B cell (primary cell): ENCODE measurements around the gene CNTNAP4. TPM values are rescaled to one million over a fixed set of nuclear protein-coding genes. Genes with fewer than 3 reads are reported as not detected.

ENCODE experiments used
- ATAC-seq: fragments of 200-7000 bp; cut with Tn5 transposase; one replicate; pipeline ENCODE4 v1.10.0; 2021; ENCODE audit warnings: low read depth, mild to moderate bottlenecking, moderate number of reproducible peaks, moderate library complexity
- CTCF ChIA-PET: fragments of 350-600 bp; sonication (Branson Sonifier 250); formaldehyde crosslinking; loops from one replicate; lab custom pipeline; 2021; ENCODE audit warnings: antibody characterized with exemption, inconsistent platforms; lab: Charles Lee
- POLR2A ChIA-PET: fragments of 350-600 bp; sonication (Branson Sonifier 250); formaldehyde crosslinking; loops from one replicate; lab custom pipeline; 2021; ENCODE audit warnings: antibody characterized with exemption; lab: Charles Lee
- DNase-seq: peaks from one replicate; pipeline ENCODE4 v3.0.0; 2013
- H2AFZ ChIP-seq: 2 replicates; pipeline ENCODE4 v1.6.1; 2012; ENCODE audit warnings: mild to moderate bottlenecking, low read depth, low read length; ENCODE audit not compliant: insufficient read depth, poor library complexity, severe bottlenecking
- H3K27ac ChIP-seq, 2 donors: 1 replicate in 1 of 2; 2 replicates in 1 of 2; pipeline ENCODE4 v1.5.1; 2012 to 2013; ENCODE audit warnings: low read length in 2 of 2, mild to moderate bottlenecking in 2 of 2, moderate library complexity in 1 of 2
- H3K27me3 ChIP-seq, 4 experiments: fragments of 200-600 bp in 1 of 4; sonication (generic) in 1 of 4; replicated peaks in 1 of 4; 1 replicate in 2 of 4; 2 replicates in 2 of 4; pipeline versions ENCODE4 v1.6.1 to v1.7.0; 2013 to 2016; ENCODE audit warnings: low read length in 3 of 4, mild to moderate bottlenecking in 2 of 4, mixed read lengths in 1 of 4, moderate library complexity in 1 of 4; ENCODE audit not compliant: insufficient read depth in 4 of 4, control insufficient read depth in 3 of 4; ENCODE audit errors: control extremely low read depth in 1 of 4
- H3K36me3 ChIP-seq, 2 experiments: replicated peaks in 1 of 2; 1 replicate in 1 of 2; 2 replicates in 1 of 2; pipeline versions ENCODE4 v1.6.1 to v1.7.1; 2013; ENCODE audit warnings: low read length in 1 of 2; ENCODE audit not compliant: insufficient read depth in 2 of 2, control insufficient read depth in 1 of 2; ENCODE audit errors: control extremely low read depth in 1 of 2, extremely low read depth in 1 of 2
- H3K4me1 ChIP-seq, 2 donors: fragments of 200-600 bp in 1 of 2; sonication (generic) in 1 of 2; 1 replicate in 1 of 2; 2 replicates in 1 of 2; pipeline versions ENCODE4 v1.5.1 to v1.6.1; 2013 to 2017; ENCODE audit warnings: low read length in 2 of 2; ENCODE audit not compliant: control insufficient read depth in 2 of 2, insufficient read depth in 2 of 2
- H3K4me2 ChIP-seq: replicated peaks from 2 replicates; pipeline ENCODE3; 2012; ENCODE audit warnings: mild to moderate bottlenecking, low read depth, low read length; ENCODE audit not compliant: poor library complexity, severe bottlenecking
- H3K4me3 ChIP-seq, 5 experiments: fragments of 200-600 bp in 1 of 5; sonication (generic) in 1 of 5; 1 replicate in 3 of 5; 2 replicates in 2 of 5; pipeline versions ENCODE4 v1.5.1 to v1.7.0; 2011 to 2016; ENCODE audit warnings: low read length in 4 of 5, mild to moderate bottlenecking in 4 of 5, low read depth in 2 of 5, control low read depth in 1 of 5, moderate library complexity in 1 of 5; ENCODE audit not compliant: insufficient read depth in 1 of 5; ENCODE audit errors: control extremely low read depth in 1 of 5, extremely low read depth in 1 of 5
- H3K79me2 ChIP-seq: fragments of 200-600 bp; sonication (generic); one replicate; pipeline ENCODE4 v1.6.0; 2016; ENCODE audit warnings: low read length; ENCODE audit not compliant: control insufficient read depth, insufficient read depth
- H3K9ac ChIP-seq: fragments of 200-600 bp; sonication (generic); 2 replicates; pipeline ENCODE4 v1.6.1; 2017; ENCODE audit warnings: mild to moderate bottlenecking, low read length, moderate library complexity
- H3K9me3 ChIP-seq, 3 donors: one replicate each; pipeline versions ENCODE4 v1.6.1 to v1.7.1; 2013; ENCODE audit warnings: low read length in 2 of 3; ENCODE audit not compliant: control insufficient read depth in 2 of 3, insufficient read depth in 1 of 3; ENCODE audit errors: control extremely low read depth in 1 of 3
- H4K20me1 ChIP-seq: 2 replicates; pipeline ENCODE4 v1.6.0; 2012; ENCODE audit warnings: mild to moderate bottlenecking, low read length; ENCODE audit not compliant: insufficient read depth, control insufficient read depth, poor library complexity, severe bottlenecking
- H3K27ac Mint-ChIP-seq: one replicate; pipeline ENCODE4 v1.8.0; 2021; ENCODE audit warnings: mixed read lengths
- H3K27me3 Mint-ChIP-seq: one replicate; pipeline ENCODE4 v1.8.0; 2021; ENCODE audit warnings: mixed read lengths
- H3K4me1 Mint-ChIP-seq: one replicate; pipeline ENCODE4 v1.8.0; 2021; ENCODE audit warnings: mixed read lengths
- H3K4me3 Mint-ChIP-seq: one replicate; pipeline ENCODE4 v1.8.0; 2021; ENCODE audit warnings: mixed read lengths
- H3K9me3 Mint-ChIP-seq: one replicate; pipeline ENCODE4 v1.8.0; 2022; ENCODE audit warnings: mixed read lengths; ENCODE audit not compliant: insufficient read depth
- CTCF ChIP-seq: fragments of 200-600 bp; IDR thresholded peaks from one replicate; pipeline ENCODE4 v1.8.0; 2022; ENCODE audit warnings: antibody characterized with exemption, mild to moderate bottlenecking
- EZH2 ChIP-seq: IDR thresholded peaks from 2 replicates; pipeline ENCODE4 v1.6.1; 2012; ENCODE audit warnings: borderline replicate concordance, low read depth, mild to moderate bottlenecking, moderate library complexity, low read length; ENCODE audit not compliant: insufficient read depth, poor library complexity, severe bottlenecking
- WGBS: methylation state at CpG from one replicate; pipeline ENCODE4 v1.1.5; 2013; ENCODE audit warnings: missing lambda C conversion rate; ENCODE audit not compliant: insufficient coverage; 5-methylcytosine and 5-hydroxymethylcytosine counted together
- intact Hi-C: fragments of 100-400 bp; cut with micrococcal nuclease; formaldehyde crosslinking; loops from one replicate; pipeline ENCODE4 v1.10.0; 2022
- polyA plus RNA-seq: library from polyadenylated mRNA; depleted of rRNA; stranded (reverse); fragments of >200 nt; gene quantifications from 2 replicates; pipeline ENCODE4 v1.2.3, GENCODE V29; 2012
- total RNA-seq, 2 donors: library from RNA; stranded (reverse); fragments of 120-200 nt in 1 of 2; gene quantifications; 1 replicate in 1 of 2; 2 replicates in 1 of 2; pipeline versions ENCODE4 v1.2.3 to v1.2.4, GENCODE V29; 2013 to 2022

Gene CNTNAP4
- total and polyA plus RNA-seq, 2 donors (not counting 1 experiment from before 2014, with no cell fraction given), result 0.06 TPM; not detected in 1

GRCh38 chr16:76232704-76233103, 44.5 kb upstream of the CNTNAP4 start:
- H3K27me3 ChIP-seq, result no peaks in the 10 kb centered on the region
- H4K20me1 ChIP-seq, result no peaks in the 10 kb centered on the region
- POLR2A ChIA-PET, result no interaction called here
- Mint-ChIP-seq H3K4me3 (no peak overlapping the region), H3K27me3 (no peaks in the 10 kb centered on the region), H3K9me3 (no peaks in the 10 kb centered on the region), H3K4me1 (no peaks in the 10 kb centered on the region), H3K27ac (no peak overlapping the region)
- DNase-seq, result no peak
- no peaks in the 10 kb centered on the region for H3K79me2 ChIP-seq
- no CpG with 5 or more reads among the region's 5 CpGs for WGBS
- H3K4me2 ChIP-seq, result no peak overlapping the region
- H3K36me3 ChIP-seq, result no peaks in the 10 kb centered on the region
- TF ChIP-seq EZH2, result no peak
- TF ChIP-seq CTCF, result no peak
- H3K9ac ChIP-seq, result no peak overlapping the region
- H3K9me3 ChIP-seq, result peaks cover 0 to 12% (median 0%) of the 10 kb centered on the region in 3 donors
- no peak overlapping the region for H2AFZ ChIP-seq
- no peak overlapping the region for H3K27ac ChIP-seq
- CTCF ChIA-PET, result no interaction called here
- H3K4me1 ChIP-seq, result no peaks in the 10 kb centered on the region
- no peak for ATAC-seq
- intact Hi-C loops, result no loop called here
- no peak overlapping the region for H3K4me3 ChIP-seq

GRCh38 chr16:76235025-76235424, 42.2 kb upstream of the CNTNAP4 start:
- no peak for DNase-seq
- WGBS, result 90% methylated on average over 20 of the region's 23 CpGs
- CTCF ChIA-PET, result no interaction called here

More at GRCh38 chr16:76235025-76235424, 42.2 kb upstream of the CNTNAP4 start:
- Histone ChIP-seq H3K9ac (no peak overlapping the region), H4K20me1 (no peaks in the 10 kb centered on the region), H3K79me2 (no peaks in the 10 kb centered on the region), H3K4me2 (no peak overlapping the region), H3K36me3 (no peaks in the 10 kb centered on the region), H3K4me1 (no peaks in the 10 kb centered on the region), H2AFZ (no peak overlapping the region), H3K27me3 (no peaks in the 10 kb centered on the region), H3K27ac (no peak overlapping the region), H3K4me3 (no peak overlapping the region), H3K9me3 (peaks cover 0 to 7% (median 0%) of the 10 kb centered on the region in 3 donors)
- H3K4me1 Mint-ChIP-seq, result no peaks in the 10 kb centered on the region
- no peaks in the 10 kb centered on the region for H3K9me3 Mint-ChIP-seq
- intact Hi-C loops, result no loop called here
- no peaks in the 10 kb centered on the region for H3K27me3 Mint-ChIP-seq
- H3K27ac Mint-ChIP-seq, result no peak overlapping the region
- TF ChIP-seq EZH2 (no peak), CTCF (no peak)
- ATAC-seq, result no peak
- POLR2A ChIA-PET, result no interaction called here
- H3K4me3 Mint-ChIP-seq, result no peak overlapping the region
